ENCODE data around the gene RAD51B. TPM values are rescaled to one million over a fixed set of nuclear protein-coding genes. Genes with fewer than 3 reads are reported as not detected.

The RAD51B gene
- total RNA-seq, 5 donors from 2014 or later (not counting 1 experiment from before 2014, with no cell fraction given) = 25.4 to 47.9 (median 30.0) TPM

- ChIA-PET POLR2A (no interaction called here), CTCF (no interaction called here)
- Mint-ChIP-seq H3K36me3 (peaks cover 6% of the 10 kb centered on the region), H3K9me3 (no peaks in the 10 kb centered on the region), H3K4me1 (peaks cover 11 to 40% (median 18%) of the 10 kb centered on the region in 3 donors), H3K27ac (no peak overlapping the region), H3K27me3 (no peaks in the 10 kb centered on the region), H3K4me3 (no peak overlapping the region)
- Histone ChIP-seq H3K36me3 (ENCODE audit: control insufficient read depth in 2 of 2, extremely low read depth in 1 of 2, insufficient read depth in 1 of 2, low read length in 1 of 2) (no peaks in the 10 kb centered on the region), H3K9me3 (no peaks in the 10 kb centered on the region), H3K4me3 (ENCODE audit: control insufficient read depth in 1 of 2, extremely low read depth in 1 of 2, low read length in 1 of 2) (no peak overlapping the region), H3K27me3 (replicated peaks in 1 of 2; ENCODE audit: control insufficient read depth in 2 of 2, extremely low read depth in 1 of 2, insufficient read depth in 2 of 2, low read length in 1 of 2) (no peaks in the 10 kb centered on the region), H3K27ac (ENCODE audit: low read length) (no peak overlapping the region), H3K4me1 (ENCODE audit: control insufficient read depth in 1 of 2, extremely low read depth in 1 of 2, insufficient read depth in 2 of 2, low read length in 2 of 2) (peaks cover 2 to 8% of the 10 kb centered on the region in 2 experiments)
- WGBS (ENCODE audit: insufficient coverage) = 100% methylated on average over 1 of the region's 4 CpGs
- DNase-seq (no peak), ATAC-seq (replicated peaks in 1 of 4) (no peak)
These were observed 653.5 kb downstream of the RAD51B start for GRCh38 chr14:68473069-68473468.

GRCh38 chr14:68473794-68474193, 654.2 kb downstream of the RAD51B start:
- no CpG with 5 or more reads among the region's 2 CpGs for WGBS (ENCODE audit: insufficient coverage)
- H3K4me3 ChIP-seq (ENCODE audit: control insufficient read depth in 1 of 2, extremely low read depth in 1 of 2, low read length in 1 of 2) = no peak overlapping the region
- POLR2A ChIA-PET = no interaction called here
- no peaks in the 10 kb centered on the region for H3K9me3 ChIP-seq
- DNase-seq (no peak), ATAC-seq (replicated peaks in 1 of 4) (no peak)
- Mint-ChIP-seq H3K36me3 (peaks cover 6% of the 10 kb centered on the region), H3K4me1 (peaks cover 4 to 35% (median 13%) of the 10 kb centered on the region in 3 donors), H3K27ac (no peak overlapping the region), H3K9me3 (no peaks in the 10 kb centered on the region), H3K27me3 (no peaks in the 10 kb centered on the region), H3K4me3 (no peak overlapping the region)
- H3K27ac ChIP-seq (ENCODE audit: low read length) = no peak overlapping the region
- CTCF ChIA-PET = no interaction called here
- no peaks in the 10 kb centered on the region for H3K36me3 ChIP-seq (ENCODE audit: control insufficient read depth in 2 of 2, extremely low read depth in 1 of 2, insufficient read depth in 1 of 2, low read length in 1 of 2)
- peaks cover 2% of the 10 kb centered on the region in 2 experiments for H3K4me1 ChIP-seq (ENCODE audit: control insufficient read depth in 1 of 2, extremely low read depth in 1 of 2, insufficient read depth in 2 of 2, low read length in 2 of 2)
- no peaks in the 10 kb centered on the region for H3K27me3 ChIP-seq (replicated peaks in 1 of 2; ENCODE audit: control insufficient read depth in 2 of 2, extremely low read depth in 1 of 2, insufficient read depth in 2 of 2, low read length in 1 of 2)

GRCh38 chr14:68474741-68475140, 655.2 kb downstream of the RAD51B start:
- H3K36me3 Mint-ChIP-seq = peaks cover 6% of the 10 kb centered on the region
- WGBS (ENCODE audit: insufficient coverage) = 100% methylated on average over 1 of the region's 4 CpGs

DNA sequence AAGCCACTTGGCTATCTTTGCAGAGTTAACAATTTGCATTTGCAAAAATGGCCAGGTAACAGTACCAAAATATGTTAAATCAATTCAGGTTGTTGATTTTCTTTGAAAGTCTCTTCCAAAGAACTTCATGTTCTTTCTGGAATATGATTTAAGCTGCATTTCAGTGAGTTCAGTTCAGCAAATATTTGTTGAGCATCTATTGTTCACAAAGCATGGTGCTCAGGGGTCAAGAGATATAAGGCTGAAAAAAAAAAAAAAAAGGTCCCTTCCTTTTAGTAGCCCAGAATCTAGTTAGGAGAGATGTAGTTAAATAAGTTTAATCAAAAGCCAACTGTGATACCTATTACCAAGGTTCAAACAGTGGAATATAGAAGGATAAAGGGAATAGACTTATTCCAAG, 656.2 kb downstream of the RAD51B start:
- no peak overlapping the region for H3K27ac ChIP-seq (ENCODE audit: low read length)

More at GRCh38 chr14:68474741-68475140, 655.2 kb downstream of the RAD51B start:
- no peak overlapping the region for H3K27ac ChIP-seq (ENCODE audit: low read length)
- no peaks in the 10 kb centered on the region for H3K36me3 ChIP-seq (ENCODE audit: control insufficient read depth in 2 of 2, extremely low read depth in 1 of 2, insufficient read depth in 1 of 2, low read length in 1 of 2)
- H3K27me3 ChIP-seq (replicated peaks in 1 of 2; ENCODE audit: control insufficient read depth in 2 of 2, extremely low read depth in 1 of 2, insufficient read depth in 2 of 2, low read length in 1 of 2) = no peaks in the 10 kb centered on the region
- peaks cover 0 to 29% (median 6%) of the 10 kb centered on the region in 3 donors for H3K4me1 Mint-ChIP-seq
- no peak for ATAC-seq (replicated peaks in 1 of 4)
- no peaks in the 10 kb centered on the region for H3K9me3 ChIP-seq
- DNase-seq = no peak
- CTCF ChIA-PET = no interaction called here
- no peak overlapping the region for H3K4me3 ChIP-seq (ENCODE audit: control insufficient read depth in 1 of 2, extremely low read depth in 1 of 2, low read length in 1 of 2)
- no peaks in the 10 kb centered on the region for H3K9me3 Mint-ChIP-seq
- H3K4me3 Mint-ChIP-seq = no peak overlapping the region
- H3K27me3 Mint-ChIP-seq = no peaks in the 10 kb centered on the region
- H3K4me1 ChIP-seq (ENCODE audit: control insufficient read depth in 1 of 2, extremely low read depth in 1 of 2, insufficient read depth in 2 of 2, low read length in 2 of 2) = no peaks in the 10 kb centered on the region
- no peak overlapping the region for H3K27ac Mint-ChIP-seq
- POLR2A ChIA-PET = no interaction called here

GRCh38 chr14:68476212-68477109, 656.9 kb downstream of the RAD51B start:
- peaks cover 12% of the 10 kb centered on the region for H3K36me3 Mint-ChIP-seq
- POLR2A ChIA-PET = no interaction called here
- CTCF ChIA-PET = no interaction called here
- no peaks in the 10 kb centered on the region for H3K9me3 Mint-ChIP-seq
- H3K4me3 Mint-ChIP-seq = no peak overlapping the region
- no peaks in the 10 kb centered on the region for H3K27me3 Mint-ChIP-seq
- H3K27ac ChIP-seq (ENCODE audit: low read length) = no peak overlapping the region
- H3K4me1 ChIP-seq (ENCODE audit: control insufficient read depth in 1 of 2, extremely low read depth in 1 of 2, insufficient read depth in 2 of 2, low read length in 2 of 2) = peaks cover 0 to 3% of the 10 kb centered on the region in 2 experiments
- H3K36me3 ChIP-seq (ENCODE audit: control insufficient read depth in 2 of 2, extremely low read depth in 1 of 2, insufficient read depth in 1 of 2, low read length in 1 of 2) = no peaks in the 10 kb centered on the region
- DNase-seq (no peak), ATAC-seq (replicated peaks in 1 of 4) (no peak)
- peaks cover 11 to 32% (median 14%) of the 10 kb centered on the region in 3 donors for H3K4me1 Mint-ChIP-seq
- no peaks in the 10 kb centered on the region for H3K27me3 ChIP-seq (replicated peaks in 1 of 2; ENCODE audit: control insufficient read depth in 2 of 2, extremely low read depth in 1 of 2, insufficient read depth in 2 of 2, low read length in 1 of 2)
- no peaks in the 10 kb centered on the region for H3K9me3 ChIP-seq
- no peak overlapping the region for H3K4me3 ChIP-seq (ENCODE audit: control insufficient read depth in 1 of 2, extremely low read depth in 1 of 2, low read length in 1 of 2)
- peak overlapping the region in 1 of 2 donors; percentile 39 for H3K27ac Mint-ChIP-seq
- 85% methylated on average over 10 of the region's 10 CpGs for WGBS (ENCODE audit: insufficient coverage)

More for the DNA sequence above, 656.2 kb downstream of the RAD51B start:
- Histone ChIP-seq H3K4me3 (ENCODE audit: control insufficient read depth in 1 of 2, extremely low read depth in 1 of 2, low read length in 1 of 2) (no peak overlapping the region), H3K36me3 (ENCODE audit: control insufficient read depth in 2 of 2, extremely low read depth in 1 of 2, insufficient read depth in 1 of 2, low read length in 1 of 2) (no peaks in the 10 kb centered on the region), H3K4me1 (ENCODE audit: control insufficient read depth in 1 of 2, extremely low read depth in 1 of 2, insufficient read depth in 2 of 2, low read length in 2 of 2) (no peaks in the 10 kb centered on the region), H3K27me3 (replicated peaks in 1 of 2; ENCODE audit: control insufficient read depth in 2 of 2, extremely low read depth in 1 of 2, insufficient read depth in 2 of 2, low read length in 1 of 2) (no peaks in the 10 kb centered on the region), H3K9me3 (no peaks in the 10 kb centered on the region)
- H3K4me1 Mint-ChIP-seq = peaks cover 4 to 26% (median 7%) of the 10 kb centered on the region in 3 donors
- no peaks in the 10 kb centered on the region for H3K9me3 Mint-ChIP-seq
- POLR2A ChIA-PET = no interaction called here
- CTCF ChIA-PET = interaction anchor here in 1 of 2 donors (0.7 kb wide), 1 partner anchor 8 kb away, joined by 3 read pairs; no protein-coding TSS in a partner anchor
- H3K36me3 Mint-ChIP-seq = peaks cover 10% of the 10 kb centered on the region
- H3K27ac Mint-ChIP-seq = no peak overlapping the region
- no peak overlapping the region for H3K4me3 Mint-ChIP-seq
- no peaks in the 10 kb centered on the region for H3K27me3 Mint-ChIP-seq
- DNase-seq (no peak), ATAC-seq (replicated peaks in 1 of 4) (no peak)

GRCh38 chr14:68477110-68477455, 657.5 kb downstream of the RAD51B start:
- no peaks in the 10 kb centered on the region for H3K36me3 ChIP-seq (ENCODE audit: control insufficient read depth in 2 of 2, extremely low read depth in 1 of 2, insufficient read depth in 1 of 2, low read length in 1 of 2)
- Mint-ChIP-seq H3K4me3 (no peak overlapping the region), H3K9me3 (no peaks in the 10 kb centered on the region), H3K36me3 (peaks cover 12% of the 10 kb centered on the region), H3K4me1 (peaks cover 17 to 38% (median 18%) of the 10 kb centered on the region in 3 donors), H3K27ac (peak overlapping the region in 1 of 2 donors; percentile 53), H3K27me3 (no peaks in the 10 kb centered on the region)
- no peak for ATAC-seq (replicated peaks in 1 of 4)
- H3K4me3 ChIP-seq (ENCODE audit: control insufficient read depth in 1 of 2, extremely low read depth in 1 of 2, low read length in 1 of 2) = no peak overlapping the region
- DNase-seq = no peak
- H3K9me3 ChIP-seq = no peaks in the 10 kb centered on the region
- POLR2A ChIA-PET = no interaction called here
- WGBS (ENCODE audit: insufficient coverage) = no CpG with 5 or more reads among the region's 4 CpGs
- H3K27ac ChIP-seq (ENCODE audit: low read length) = no peak overlapping the region
- CTCF ChIA-PET = no interaction called here
- peaks cover 0 to 5% of the 10 kb centered on the region in 2 experiments for H3K4me1 ChIP-seq (ENCODE audit: control insufficient read depth in 1 of 2, extremely low read depth in 1 of 2, insufficient read depth in 2 of 2, low read length in 2 of 2)
- H3K27me3 ChIP-seq (replicated peaks in 1 of 2; ENCODE audit: control insufficient read depth in 2 of 2, extremely low read depth in 1 of 2, insufficient read depth in 2 of 2, low read length in 1 of 2) = no peaks in the 10 kb centered on the region
